Measurements from ENCODE around the gene ITGA2.
"Not testable (repeated sequence)": the region's sequence is repeated elsewhere in the genome, so short reads cannot be mapped to it uniquely, and the experiment has no call there.

ITGA2 gene

GRCh38 chr5:52989025-52989780, at the start of gene ITGA2:
ITGA2 (plus strand) TSS chr5:52989352; CDS start chr5:52989469, 117 bp downstream.
- no peak for DNase-seq

- no peak for DNase-seq
Measured at GRCh38 chr5:52943285-52943684, 45.9 kb upstream of the ITGA2 start.

GRCh38 chr5:52943808-52944207, 45.3 kb upstream of the ITGA2 start:
- DNase-seq: no peak

- no peak for DNase-seq
Measured at GRCh38 chr5:52945040-52945439, 44.1 kb upstream of the ITGA2 start.

GRCh38 chr5:52947208-52947607, 41.9 kb upstream of the ITGA2 start:
- no peak for DNase-seq

- DNase-seq: no peak
Measured at GRCh38 chr5:52947851-52948250, 41.3 kb upstream of the ITGA2 start.

- no peak for DNase-seq
Measured at GRCh38 chr5:52948418-52949076, 40.6 kb upstream of the ITGA2 start.

- DNase-seq: no peak
Measured at GRCh38 chr5:52950686-52951085, 38.5 kb upstream of the ITGA2 start.

GRCh38 chr5:52952483-52952882, 36.7 kb upstream of the ITGA2 start:
- no peak for DNase-seq

- DNase-seq: no peak
Measured at GRCh38 chr5:52956014-52956413, 33.1 kb upstream of the ITGA2 start.

GRCh38 chr5:52956915-52957747, 32.0 kb upstream of the ITGA2 start:
- no peak for DNase-seq

GRCh38 chr5:52961274-52961681, 27.9 kb upstream of the ITGA2 start:
- DNase-seq: no peak

GRCh38 chr5:52963636-52964035, 25.5 kb upstream of the ITGA2 start:
- no peak for DNase-seq

- DNase-seq: no peak
Measured at GRCh38 chr5:52964138-52964537, 25.0 kb upstream of the ITGA2 start.

- DNase-seq: not testable (repeated sequence)
Measured at GRCh38 chr5:52976157-52976556, 13.0 kb upstream of the ITGA2 start.

- no peak for DNase-seq
Measured at GRCh38 chr5:52977264-52977897, 11.8 kb upstream of the ITGA2 start.

- no peak for DNase-seq
Measured at GRCh38 chr5:52981507-52981906, 7.6 kb upstream of the ITGA2 start.

- no peak for DNase-seq
Measured at GRCh38 chr5:52983731-52984636, 5.2 kb upstream of the ITGA2 start.

- DNase-seq: no peak
Measured at GRCh38 chr5:52985306-52985705, 3.8 kb upstream of the ITGA2 start.

- DNase-seq: no peak
Measured at GRCh38 chr5:52987711-52988331, 1.3 kb upstream of the ITGA2 start.

- DNase-seq: no peak
Measured at GRCh38 chr5:52988335-52989024, 672 bp upstream of the ITGA2 start.
